ENCODE measurements around the gene CSNK2A1. TPM values are rescaled to one million over a fixed set of nuclear protein-coding genes. Genes with fewer than 3 reads are reported as not detected.
"Not testable (repeated sequence)": the region's sequence is repeated elsewhere in the genome, so short reads cannot be mapped to it uniquely, and the experiment has no call there.

Gene CSNK2A1
- total and polyA plus RNA-seq, 12 donors: 18.9 to 192 (median 94.1) TPM

- intact Hi-C loops (cut with DNase I): no loop called here
- no peak for DNase-seq
- Histone ChIP-seq H3K36me3 (replicated peaks in 1 of 2) (no peaks in the 10 kb centered on the region), H3K9me3 (replicated peaks in 1 of 3) (peaks cover 0 to 6% (median 0%) of the 10 kb centered on the region in 3 donors), H3K4me3 (no peak overlapping the region), H3K27ac (no peak overlapping the region), H3K27me3 (no peaks in the 10 kb centered on the region), H3K4me1 (replicated peaks in 1 of 2) (peaks cover 10 to 35% of the 10 kb centered on the region in 2 donors)
- TF ChIP-seq POLR2A (IDR thresholded peaks at IDR 0.05) (no peak), CTCF (IDR thresholded peaks at IDR 0.05) (no peak)
- WGBS, 4 donors: 65 to 79% (median 78%) methylated on average over 2 of the region's 2 CpGs
Measured at GRCh38 chr20:516799-517198, 26.8 kb downstream of the CSNK2A1 start.

- H3K36me3 ChIP-seq (replicated peaks in 1 of 2): no peaks in the 10 kb centered on the region
- intact Hi-C loops (cut with DNase I): no loop called here
- 82 to 97% (median 96%) methylated on average over 3 of the region's 3 CpGs for WGBS, 4 donors
- DNase-seq: no peak
- H3K4me3 ChIP-seq: no peak overlapping the region
- TF ChIP-seq CTCF (IDR thresholded peaks at IDR 0.05) (no peak), POLR2A (IDR thresholded peaks at IDR 0.05) (no peak)
- peaks cover 0 to 6% (median 0%) of the 10 kb centered on the region in 3 donors for H3K9me3 ChIP-seq (replicated peaks in 1 of 3)
- H3K4me1 ChIP-seq (replicated peaks in 1 of 2): peaks cover 10 to 35% of the 10 kb centered on the region in 2 donors
- H3K27me3 ChIP-seq: no peaks in the 10 kb centered on the region
- no peak overlapping the region for H3K27ac ChIP-seq
Measured at GRCh38 chr20:515696-516095, 27.9 kb downstream of the CSNK2A1 start.

- no peak for TF ChIP-seq CTCF (IDR thresholded peaks at IDR 0.05)
- TF ChIP-seq POLR2A (IDR thresholded peaks at IDR 0.05): no peak
- Histone ChIP-seq H3K4me3 (no peak overlapping the region), H3K27ac (no peak overlapping the region), H3K36me3 (replicated peaks in 1 of 2) (no peaks in the 10 kb centered on the region), H3K4me1 (replicated peaks in 1 of 2) (peaks cover 10 to 35% of the 10 kb centered on the region in 2 donors), H3K9me3 (replicated peaks in 1 of 3) (no peaks in the 10 kb centered on the region), H3K27me3 (no peaks in the 10 kb centered on the region)
- no peak for DNase-seq
- intact Hi-C loops (cut with DNase I): no loop called here
- WGBS, 4 donors: 68 to 96% (median 84%) methylated on average over 2 of the region's 2 CpGs
Measured at GRCh38 chr20:513429-513828, 30.2 kb downstream of the CSNK2A1 start.

GRCh38 chr20:510328-511057, 33.1 kb downstream of the CSNK2A1 start:
- intact Hi-C loops (cut with DNase I); DNase-seq; H3K4me3 ChIP-seq; H3K27ac ChIP-seq; H3K27me3 ChIP-seq; H3K9me3 ChIP-seq (replicated peaks in 1 of 3): not testable (repeated sequence)
- H3K36me3 ChIP-seq (replicated peaks in 1 of 2): peaks cover 0 to 21% of the 10 kb centered on the region in 2 donors
- H3K4me1 ChIP-seq (replicated peaks in 1 of 2): peaks cover 10 to 18% of the 10 kb centered on the region in 2 donors
- 81 to 87% (median 82%) methylated on average over 9 of the region's 9 CpGs for WGBS, 4 donors

GRCh38 chr20:508364-508787, 35.2 kb downstream of the CSNK2A1 start:
- H3K27me3 ChIP-seq; H3K9me3 ChIP-seq (replicated peaks in 1 of 3); intact Hi-C loops (cut with DNase I); H3K27ac ChIP-seq; H3K4me3 ChIP-seq; DNase-seq: not testable (repeated sequence)
- peaks cover 1 to 12% of the 10 kb centered on the region in 2 donors for H3K4me1 ChIP-seq (replicated peaks in 1 of 2)
- 42 to 61% (median 50%) methylated on average over 6 of the region's 6 CpGs for WGBS, 4 donors
- H3K36me3 ChIP-seq (replicated peaks in 1 of 2): peaks cover 0 to 42% of the 10 kb centered on the region in 2 donors

All from adrenal gland (tissue), 12 donors.